HepG2 (cell line): ENCODE results near the gene C4BPA. TPM values are rescaled to one million over a fixed set of nuclear protein-coding genes. Genes with fewer than 3 reads are reported as not detected.

Source experiments
- AHDC1 ChIP-seq: sonication (generic); formaldehyde crosslinking; IDR thresholded peaks from 2 replicates; pipeline ENCODE4 v1.5.1; 2020; ENCODE audit warnings: mild to moderate bottlenecking, missing genetic modification reagents, borderline replicate concordance
- ARNT2 ChIP-seq: sonication (generic); formaldehyde crosslinking; IDR thresholded peaks from 2 replicates; pipeline ENCODE4 v1.8.0; 2022; ENCODE audit warnings: mild to moderate bottlenecking, low read depth, missing genetic modification reagents, moderate library complexity
- E2F1 ChIP-seq: sonication (generic); formaldehyde crosslinking; IDR thresholded peaks from 2 replicates; pipeline ENCODE4 v1.5.0; 2020; ENCODE audit warnings: missing genetic modification reagents
- GABPA ChIP-seq, 2 experiments: IDR thresholded peaks; 2 replicates each; pipeline ENCODE4 v1.6.1; 2011 to 2016; ENCODE audit warnings: low read depth in 2 of 2, low read length in 1 of 2, missing biosample characterization in 1 of 2, missing genetic modification characterization in 1 of 2
- HMGXB3 ChIP-seq: sonication (generic); formaldehyde crosslinking; IDR thresholded peaks from 2 replicates; pipeline ENCODE4 v1.4.0; 2020; ENCODE audit warnings: missing genetic modification reagents, borderline replicate concordance
- HOMEZ ChIP-seq: IDR thresholded peaks from 2 replicates; pipeline ENCODE4 v1.6.1; 2016; ENCODE audit warnings: low read depth
- MTA3 ChIP-seq: sonication (generic); formaldehyde crosslinking; IDR thresholded peaks from 2 replicates; pipeline ENCODE4 v1.4.0; 2020; ENCODE audit warnings: missing genetic modification reagents
- MYNN ChIP-seq: sonication (generic); formaldehyde crosslinking; IDR thresholded peaks from 2 replicates; pipeline ENCODE4 v1.4.0; 2020; ENCODE audit warnings: mild to moderate bottlenecking, low read depth, missing genetic modification reagents
- RXRA ChIP-seq: sonication (generic); formaldehyde crosslinking; IDR thresholded peaks from 2 replicates; pipeline ENCODE4 v1.5.1; 2020; ENCODE audit warnings: missing genetic modification reagents
- SMYD3 ChIP-seq: sonication (generic); formaldehyde crosslinking; IDR thresholded peaks from 2 replicates; pipeline ENCODE4 v1.8.1; 2023; ENCODE audit warnings: mild to moderate bottlenecking, missing genetic modification reagents
- SP5 ChIP-seq: IDR thresholded peaks from 2 replicates; pipeline ENCODE4 v1.6.1; 2016; ENCODE audit warnings: low read depth, borderline replicate concordance
- TIGD3 ChIP-seq: sonication (generic); formaldehyde crosslinking; IDR thresholded peaks from 2 replicates; pipeline ENCODE4 v1.5.1; 2020; ENCODE audit warnings: mild to moderate bottlenecking, missing genetic modification reagents, borderline replicate concordance
- ZNF737 ChIP-seq: sonication (generic); formaldehyde crosslinking; IDR thresholded peaks from 2 replicates; pipeline ENCODE4 v1.5.0; 2020; ENCODE audit warnings: missing genetic modification reagents, mild to moderate bottlenecking, borderline replicate concordance
- ZNF761 ChIP-seq: sonication (generic); formaldehyde crosslinking; conservative IDR thresholded peaks from 2 replicates; pipeline ENCODE4 v1.4.0; 2020; ENCODE audit warnings: mild to moderate bottlenecking, missing genetic modification reagents
- ZSCAN21 ChIP-seq: sonication (generic); formaldehyde crosslinking; IDR thresholded peaks from 2 replicates; pipeline ENCODE4 v1.8.0; 2022; ENCODE audit warnings: mild to moderate bottlenecking, missing genetic modification reagents, moderate library complexity, borderline replicate concordance
- polyA plus RNA-seq, 8 experiments: library from polyadenylated mRNA; depleted of rRNA in 3 of 8; stranded (reverse) in 7 of 8; unstranded in 1 of 8; fragments of >200 nt; fragmentation: Illumina TruSeq in 4 of 8; extraction: Trizol in 4 of 8; gene quantifications; 2 replicates each; pipeline versions ENCODE4 v1.2.1 to v1.2.3, GENCODE V29; 2011 to 2016; ENCODE audit warnings: low read depth in 4 of 8, missing spikeins in 1 of 8, mixed read lengths in 1 of 8; ENCODE audit not compliant: insufficient read depth in 1 of 8
- total RNA-seq, 5 experiments: library from RNA; depleted of rRNA; stranded (reverse); fragments of >200 nt; fragmentation: Illumina TruSeq; extraction: Trizol; gene quantifications; 2 replicates each; pipeline ENCODE4 v1.2.3, GENCODE V29; 2016; ENCODE audit warnings: low read depth in 1 of 5

Gene C4BPA
- total and polyA plus RNA-seq, 2 of the 13 experiments (the other 11 are each of a cell fraction or from before 2014, with no cell fraction given), result 32.1 to 60.1 TPM

GRCh38 chr1:207103892-207104373, at the start of gene C4BPA (continued):
- no peak for TF ChIP-seq ZSCAN21 (CRISPR knock-in tag)
- TF ChIP-seq MTA3, result no peak
- TF ChIP-seq HMGXB3 (CRISPR knock-in tag), result 0 out of 2 replicates have a peak, but pooled peaks have one; percentile 45
- no peak for TF ChIP-seq ZNF761 (CRISPR knock-in tag)
- no peak for TF ChIP-seq MYNN (CRISPR knock-in tag)
- TF ChIP-seq AHDC1, result peak; percentile 67; the same call in 1 of the 2 replicates
- no peak for TF ChIP-seq TIGD3 (CRISPR knock-in tag)
- TF ChIP-seq ZNF737, result no peak
- TF ChIP-seq HOMEZ (CRISPR knock-in tag), result peak; percentile 99
- TF ChIP-seq RXRA, result no peak
- TF ChIP-seq E2F1 (CRISPR knock-in tag), result no peak
- no peak for TF ChIP-seq ARNT2 (CRISPR knock-in tag)
- TF ChIP-seq SP5, result no peak; the same call in 1 of the 2 replicates
- no peak for TF ChIP-seq GABPA (IDR thresholded peaks at IDR 0.05; ENCODE audit: low read depth, low read length)
- TF ChIP-seq GABPA (CRISPR knock-in tag; IDR thresholded peaks at IDR 0.05; ENCODE audit: low read depth), result peak; percentile 21; the same call in 1 of the 2 replicates
- no peak for TF ChIP-seq SMYD3
